Measurements from ENCODE around the gene GJE1.
"Not testable (repeated sequence)": the region's sequence is repeated elsewhere in the genome, so short reads cannot be mapped to it uniquely, and the experiment has no call there.

GJE1 gene, protein sequence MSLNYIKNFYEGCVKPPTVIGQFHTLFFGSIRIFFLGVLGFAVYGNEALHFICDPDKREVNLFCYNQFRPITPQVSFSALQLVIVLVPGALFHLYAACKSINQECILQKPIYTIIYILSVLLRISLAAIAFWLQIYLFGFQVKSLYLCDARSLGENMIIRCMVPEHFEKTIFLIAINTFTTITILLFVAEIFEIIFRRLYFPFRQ

DNA sequence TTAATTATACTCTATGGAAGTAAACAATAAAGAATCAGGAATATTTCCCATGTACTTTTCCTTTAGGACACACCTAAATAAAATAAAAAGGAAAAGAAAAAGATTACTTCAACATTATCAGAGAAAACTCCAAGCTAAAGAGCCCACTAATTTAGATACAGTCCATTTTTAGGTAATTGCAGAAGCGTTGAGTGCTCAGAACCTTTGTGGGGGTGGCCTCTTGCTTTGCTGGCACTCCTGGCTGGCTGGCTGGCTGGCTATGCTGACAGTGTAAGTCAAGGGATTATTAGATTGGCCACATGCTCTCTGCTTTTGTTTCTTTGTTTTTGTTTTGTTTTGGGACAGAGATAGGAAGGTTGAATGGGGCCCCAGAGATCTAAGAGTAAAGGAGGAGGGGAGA, at the start of gene GJE1:
Gene GJE1 (plus strand): TSS at position 301 of the 400 bp plus-strand sequence. CDS start 234 bp downstream, outside the sequence.
- no peak for DNase-seq (ENCODE audit: low read depth, low spot score)

DNA sequence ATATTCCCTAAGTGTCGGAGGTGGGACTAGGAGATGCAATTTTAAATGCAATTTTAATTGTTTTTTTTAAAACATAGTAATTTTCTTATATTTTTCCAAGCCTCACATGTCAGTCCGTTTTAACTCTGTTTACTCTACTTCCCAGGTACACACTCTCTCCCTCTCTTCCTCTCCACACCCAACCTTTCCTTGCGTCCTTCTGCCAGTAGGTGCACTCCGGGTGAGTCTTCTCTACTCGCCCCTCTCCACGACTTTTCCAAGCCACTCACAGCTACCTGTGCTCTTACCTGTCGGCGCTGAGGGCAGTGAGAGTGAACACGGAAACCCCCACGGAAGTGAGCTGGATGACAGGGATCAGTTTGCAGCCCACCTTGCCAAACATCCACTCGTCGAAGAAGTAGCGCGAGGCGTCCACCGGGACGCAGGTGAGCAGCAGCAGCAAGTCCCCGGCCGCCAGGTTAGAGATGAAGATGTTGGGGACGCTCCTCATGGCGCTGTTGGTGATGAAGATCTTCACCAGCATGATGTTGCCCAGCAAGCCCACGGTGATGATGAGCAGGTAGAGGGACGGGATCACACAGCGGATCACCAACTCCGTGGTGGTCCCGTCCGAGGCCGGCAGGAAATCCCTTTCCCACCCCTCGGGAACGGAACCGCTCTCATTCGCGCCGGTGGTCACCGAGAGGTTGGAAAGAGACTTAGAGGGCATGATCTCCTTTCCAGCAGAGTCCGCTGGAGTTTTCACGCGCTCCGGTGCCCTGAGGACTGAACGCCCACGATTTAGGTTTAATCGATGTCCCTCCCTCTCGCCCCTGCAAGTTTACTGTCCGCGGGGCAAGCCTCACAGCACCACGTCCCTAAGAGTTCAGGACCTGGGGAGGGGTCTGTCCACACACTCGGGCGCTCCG, 44.5 kb upstream of the GJE1 start:
- no peak for DNase-seq (ENCODE audit: low read depth, low spot score)

DNA sequence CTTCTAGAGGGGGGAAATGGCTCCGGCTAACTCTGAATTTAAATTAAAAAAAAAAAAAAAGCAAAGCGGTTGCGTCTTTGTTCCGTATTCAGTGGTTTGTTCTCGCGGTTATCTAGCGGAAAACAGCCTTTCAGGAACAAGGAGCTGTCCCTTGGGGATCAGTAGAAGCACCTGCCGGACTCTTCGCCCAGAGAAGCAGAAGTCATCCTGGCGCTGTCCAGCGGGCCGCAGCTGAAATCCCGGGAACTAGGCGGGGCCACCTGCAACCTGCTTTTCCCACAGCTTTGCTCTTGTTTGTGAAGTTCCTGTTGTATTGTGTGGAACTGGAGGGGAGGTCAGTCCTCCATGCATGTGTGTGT, 43.9 kb upstream of the GJE1 start:
- DNase-seq (ENCODE audit: low read depth, low spot score), result no peak

DNA sequence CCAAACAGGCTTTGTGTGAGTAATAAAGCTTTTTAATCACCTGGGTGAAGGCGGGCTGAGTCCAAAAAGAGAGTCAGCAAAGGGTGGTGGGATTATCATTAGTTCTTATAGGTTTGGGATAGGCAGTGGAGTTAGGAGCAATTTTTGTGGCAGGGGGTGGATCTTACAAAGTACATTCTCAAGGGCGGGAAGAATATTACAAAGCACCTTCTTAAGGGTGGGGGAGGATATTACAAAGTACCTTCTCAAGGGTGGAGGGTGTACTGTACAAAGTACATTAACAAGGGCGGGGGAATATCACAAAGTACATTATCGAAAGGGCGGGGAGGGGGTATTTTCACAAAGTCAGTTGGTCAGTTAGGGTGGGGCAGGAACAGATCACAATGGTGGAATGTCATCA, 27.9 kb upstream of the GJE1 start:
- DNase-seq (ENCODE audit: low read depth, low spot score), result not testable (repeated sequence)

DNA sequence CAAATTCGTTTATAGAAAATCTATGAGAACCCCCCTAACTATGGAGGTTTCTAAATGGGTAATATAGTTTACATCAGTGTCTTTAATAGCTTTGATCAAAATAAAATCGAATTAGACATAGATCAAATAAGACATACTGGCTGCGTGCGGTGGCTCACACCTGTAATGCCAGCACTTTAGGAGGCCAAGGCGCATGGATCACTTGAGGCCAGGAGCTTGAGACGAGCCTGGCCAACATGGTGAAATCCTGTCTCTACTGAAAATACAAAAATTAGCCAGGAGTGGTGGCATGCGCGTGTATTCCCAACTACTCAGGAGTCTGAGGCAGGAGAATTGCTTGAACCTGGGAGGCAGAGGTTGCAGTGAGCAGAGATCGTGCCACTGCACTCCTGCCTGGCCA, 21.9 kb upstream of the GJE1 start:
- DNase-seq (ENCODE audit: low read depth, low spot score), result not testable (repeated sequence)

DNA sequence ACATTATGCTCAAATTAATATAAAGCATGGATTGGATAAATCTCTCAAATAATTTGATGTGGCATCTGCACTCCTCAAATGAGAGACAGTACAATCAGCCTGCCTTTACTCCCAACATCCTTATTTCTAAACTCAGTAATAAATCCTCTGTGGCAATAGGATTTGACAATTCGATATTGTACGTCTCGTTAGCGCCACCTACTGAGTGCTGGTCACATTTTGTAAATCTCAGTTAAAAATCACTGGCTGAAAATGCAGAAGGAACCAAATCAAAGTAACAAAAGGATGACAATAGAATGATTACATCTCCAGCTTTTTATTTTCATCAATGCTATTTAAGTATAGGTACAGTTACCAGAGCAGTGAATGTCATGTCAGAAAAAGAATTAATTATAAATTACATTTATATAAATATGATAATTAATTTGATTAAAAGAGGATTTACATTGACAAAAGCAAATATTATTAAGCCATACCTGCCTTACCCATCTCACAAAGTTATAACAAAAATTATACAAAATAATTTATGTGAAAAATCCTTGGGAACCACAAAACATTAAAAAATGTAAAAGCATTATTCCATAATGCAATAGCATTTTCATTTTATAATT, 20.2 kb upstream of the GJE1 start:
- DNase-seq (ENCODE audit: low read depth, low spot score), result peak; percentile 23

DNA sequence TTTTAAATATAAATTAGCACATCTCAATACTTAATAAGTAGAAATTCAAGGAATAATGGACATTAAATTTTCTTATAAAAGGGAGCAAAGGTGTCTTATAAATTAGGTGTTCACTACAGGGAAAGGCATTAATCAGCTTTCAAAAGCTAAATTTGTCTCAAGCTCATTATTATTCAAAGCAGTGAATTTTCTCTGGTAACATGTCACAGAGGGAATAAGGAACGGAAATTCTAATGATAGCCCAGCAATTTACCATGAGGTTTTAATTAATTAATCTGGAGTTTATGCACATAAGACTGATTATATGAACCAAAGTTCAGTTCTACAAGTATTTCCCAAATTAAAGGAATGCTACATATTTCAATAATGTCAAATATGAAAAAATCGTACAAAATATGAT, 15.4 kb upstream of the GJE1 start:
- DNase-seq (ENCODE audit: low read depth, low spot score), result no peak

DNA sequence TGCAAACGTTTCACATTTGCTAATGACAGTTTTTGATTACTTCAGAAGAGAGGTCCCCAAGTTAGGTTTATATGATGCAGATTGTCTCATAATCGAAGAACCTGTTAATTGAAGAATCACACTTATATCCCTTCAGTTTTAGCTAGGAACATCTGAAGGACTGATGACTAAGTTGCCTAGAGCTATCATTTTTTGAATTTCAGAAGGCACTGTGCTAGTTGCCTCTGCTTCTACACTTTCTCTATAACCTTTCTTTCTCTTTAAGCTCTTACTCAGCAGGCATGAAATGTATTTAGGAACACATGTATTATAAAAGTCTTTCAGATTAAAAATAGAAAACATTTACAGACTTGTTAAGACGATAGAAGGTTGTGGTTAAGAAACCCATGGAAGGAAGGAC, 14.4 kb upstream of the GJE1 start:
- no peak for DNase-seq (ENCODE audit: low read depth, low spot score)

DNA sequence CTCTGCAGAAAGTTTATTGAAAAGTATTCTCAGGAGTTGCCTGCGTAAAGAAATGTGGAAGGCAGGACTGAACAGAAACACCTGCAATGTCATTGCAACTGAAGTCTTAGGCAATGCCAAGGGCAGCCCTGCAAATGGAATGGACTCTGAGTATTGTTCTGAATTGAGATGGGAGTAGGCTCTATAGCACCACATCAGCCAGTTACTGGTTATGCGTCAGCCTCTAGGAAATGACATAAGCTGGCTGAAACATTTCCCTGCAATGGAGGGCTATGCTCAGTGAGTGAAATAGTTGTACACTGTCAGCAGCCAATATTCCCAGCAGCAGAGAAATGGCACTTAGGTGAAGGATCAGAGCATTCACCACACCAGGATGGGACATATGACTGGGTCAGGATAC, 13.8 kb upstream of the GJE1 start:
- DNase-seq (ENCODE audit: low read depth, low spot score), result no peak

DNA sequence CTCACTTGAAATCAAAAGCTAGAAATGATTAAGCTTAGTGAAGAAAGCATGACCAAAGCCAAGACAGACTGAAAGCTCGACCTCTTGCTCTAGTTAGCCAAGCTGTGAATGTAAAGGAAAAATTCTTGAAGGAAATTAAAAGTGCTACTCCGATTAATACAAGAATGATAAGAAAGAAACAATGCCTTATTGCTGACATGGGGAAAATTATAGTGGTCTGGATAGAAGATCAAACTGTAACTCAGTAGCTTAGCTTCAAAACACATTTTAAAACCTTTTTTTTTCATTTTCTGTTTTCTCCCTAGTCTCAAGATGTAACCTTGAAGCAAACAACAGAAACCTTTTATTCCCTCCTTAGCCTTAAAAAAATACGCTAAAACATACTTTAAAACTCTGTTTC, 11.4 kb upstream of the GJE1 start:
- no peak for DNase-seq (ENCODE audit: low read depth, low spot score)

DNA sequence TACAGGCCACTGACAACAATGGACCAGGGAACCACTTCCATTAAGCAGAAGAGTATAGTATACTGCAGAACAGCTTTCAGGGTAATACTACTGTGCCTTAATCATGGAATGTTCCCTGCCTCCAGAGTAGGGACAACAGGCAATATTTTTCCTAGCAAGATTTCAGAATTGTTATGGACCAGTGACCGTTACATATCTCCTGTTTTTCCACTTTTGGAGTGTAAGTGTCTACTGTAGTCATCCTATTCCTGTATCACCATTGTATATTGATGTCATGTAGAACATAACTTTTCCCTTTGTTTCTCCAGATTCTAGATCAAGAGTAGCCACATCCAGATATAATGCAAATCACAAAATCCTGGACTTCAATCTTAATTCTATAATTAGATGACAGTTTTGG, 1.9 kb upstream of the GJE1 start:
- no peak for DNase-seq (ENCODE audit: low read depth, low spot score)

DNA sequence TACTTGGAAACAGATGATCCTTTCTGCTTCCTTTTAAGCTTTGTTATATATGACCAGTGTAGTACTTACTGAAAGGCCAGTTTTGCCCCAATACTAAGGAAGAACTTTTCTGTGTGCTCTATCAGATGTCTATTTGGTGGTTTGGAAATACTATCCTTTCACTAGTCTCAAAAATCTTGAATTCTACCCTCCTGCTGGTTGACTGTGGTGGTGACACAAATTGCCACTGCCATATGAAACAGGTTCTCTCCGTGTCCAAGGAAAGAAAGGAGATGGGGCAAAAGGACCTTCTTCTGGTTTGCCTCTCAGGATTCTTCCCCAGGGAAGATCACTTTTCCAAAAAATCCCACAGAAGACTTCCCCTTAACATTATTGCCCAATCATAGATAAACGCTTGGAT, 6.2 kb downstream of the GJE1 start:
- no peak for DNase-seq (ENCODE audit: low read depth, low spot score)

DNA sequence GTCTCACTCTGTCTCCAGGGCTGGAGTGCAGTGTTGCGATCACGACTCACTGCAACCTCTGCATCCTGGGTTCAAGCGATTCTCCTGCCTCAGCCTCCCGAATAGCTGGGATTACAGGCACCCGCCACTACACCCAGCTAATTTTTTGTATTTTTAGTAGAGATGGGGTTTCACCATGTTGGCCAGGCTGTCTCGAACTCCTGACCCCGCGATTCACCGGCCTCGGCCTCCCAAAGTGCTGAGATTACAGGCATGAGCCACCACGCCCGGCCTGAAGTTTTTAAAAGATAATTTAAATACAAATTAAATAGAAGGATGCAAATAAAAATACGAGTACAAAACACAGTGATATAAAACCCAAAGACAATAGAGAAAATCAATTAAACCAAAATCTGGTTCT, 8.8 kb downstream of the GJE1 start:
- not testable (repeated sequence) for DNase-seq (ENCODE audit: low read depth, low spot score)

DNA sequence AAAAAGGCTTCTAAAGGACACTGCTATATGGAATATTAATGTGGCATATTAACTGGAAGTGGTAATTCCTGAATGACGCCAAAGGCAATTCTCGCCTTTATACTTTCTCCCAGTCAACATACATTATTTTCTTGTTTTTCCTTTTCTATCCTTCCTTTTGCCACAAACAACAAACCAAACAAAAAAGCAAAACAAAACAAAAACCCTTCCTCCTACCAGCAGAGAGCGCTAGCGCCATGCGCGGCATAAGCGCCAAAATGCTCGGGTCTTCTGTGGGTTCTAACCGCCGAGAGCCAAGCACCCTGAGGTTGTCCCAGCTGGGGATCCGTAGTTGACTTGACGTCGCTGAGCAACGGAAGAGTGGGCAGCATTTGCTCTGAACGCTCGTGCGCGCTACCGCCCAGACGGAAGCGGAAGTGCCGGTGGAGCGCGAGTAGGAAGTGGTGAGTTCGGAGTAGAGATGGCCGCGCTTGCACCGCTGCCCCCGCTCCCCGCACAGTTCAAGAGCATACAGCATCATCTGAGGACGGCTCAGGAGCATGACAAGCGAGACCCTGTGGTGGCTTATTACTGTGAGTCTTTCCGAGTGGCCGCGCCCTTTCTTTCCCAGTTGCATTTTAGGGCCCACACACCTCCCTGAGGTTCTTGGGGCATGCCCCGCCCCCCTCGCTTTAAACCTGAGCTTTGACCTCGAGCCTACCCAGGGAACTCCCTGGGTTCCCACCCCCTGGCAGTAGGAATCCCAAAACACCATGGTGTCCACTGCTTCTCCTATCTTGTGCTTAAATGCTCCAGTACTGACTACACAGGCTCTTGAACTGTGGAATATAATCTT, 14.3 kb downstream of the GJE1 start, which contains the start of the genes NMBR and VTA1:
Gene NMBR (minus strand): TSS at position 295 of the 835 bp plus-strand sequence. CDS start 58,464 bp downstream, outside the sequence.
Gene VTA1 (plus strand): TSS at position 436 of the 835 bp plus-strand sequence. CDS start 25 bp downstream, at position 461.
- peak; percentile 96 for DNase-seq (ENCODE audit: low read depth, low spot score)

DNA sequence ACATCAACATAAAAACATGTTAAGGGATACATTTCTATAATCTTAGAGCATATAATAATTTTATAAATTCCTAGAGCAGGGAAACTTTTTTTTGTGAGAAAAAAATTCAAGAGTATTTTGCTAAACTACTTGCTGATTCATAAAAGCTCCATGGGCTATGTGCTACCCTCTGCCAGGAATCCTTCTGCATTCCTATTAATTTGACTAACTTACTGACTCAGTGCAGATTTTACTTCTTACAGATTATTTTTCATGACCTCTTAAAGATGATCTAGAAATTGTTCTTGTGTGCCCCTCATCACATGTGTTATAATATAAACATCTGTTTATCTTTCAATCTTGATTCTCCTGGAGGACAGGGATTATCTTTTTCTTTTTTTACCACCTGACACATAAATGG, 20.0 kb downstream of the GJE1 start:
- DNase-seq (ENCODE audit: low read depth, low spot score), result no peak

DNA sequence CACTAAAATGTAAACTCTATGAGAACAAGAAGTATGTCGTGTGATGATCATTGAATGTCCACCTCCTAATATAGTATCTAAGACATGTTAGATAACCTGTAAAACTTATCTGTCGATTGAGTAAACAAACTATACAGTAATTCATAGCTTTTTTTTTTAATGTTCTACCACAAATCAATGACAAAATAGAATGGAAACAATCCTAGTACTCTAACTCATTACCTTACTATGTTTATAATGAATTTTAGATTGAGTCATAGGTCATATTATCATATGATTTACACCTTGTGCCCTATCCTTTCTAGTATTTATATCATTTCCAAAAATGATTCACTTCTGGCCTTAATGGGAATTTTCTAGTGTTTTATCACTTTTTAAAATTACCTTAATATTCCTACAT, 20.5 kb downstream of the GJE1 start:
- no peak for DNase-seq (ENCODE audit: low read depth, low spot score)

DNA sequence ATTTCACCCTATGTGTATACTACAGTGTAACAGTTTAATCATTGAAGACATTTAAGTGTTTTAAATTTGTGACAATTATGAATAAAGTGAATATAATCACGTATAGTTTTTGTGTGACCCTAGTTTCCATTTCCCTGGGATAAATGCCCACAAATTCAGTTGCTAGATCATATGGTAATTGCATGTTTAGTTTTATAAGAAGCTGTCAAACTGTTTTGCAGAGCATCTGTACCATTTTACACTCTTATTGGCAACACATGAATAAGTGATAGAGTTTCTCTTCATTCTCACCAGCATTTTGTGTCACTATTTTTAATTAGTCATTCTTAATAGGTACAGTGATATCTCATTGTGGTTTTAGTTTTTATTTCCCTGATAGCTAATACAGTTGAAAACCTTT, 21.6 kb downstream of the GJE1 start:
- no peak for DNase-seq (ENCODE audit: low read depth, low spot score)

DNA sequence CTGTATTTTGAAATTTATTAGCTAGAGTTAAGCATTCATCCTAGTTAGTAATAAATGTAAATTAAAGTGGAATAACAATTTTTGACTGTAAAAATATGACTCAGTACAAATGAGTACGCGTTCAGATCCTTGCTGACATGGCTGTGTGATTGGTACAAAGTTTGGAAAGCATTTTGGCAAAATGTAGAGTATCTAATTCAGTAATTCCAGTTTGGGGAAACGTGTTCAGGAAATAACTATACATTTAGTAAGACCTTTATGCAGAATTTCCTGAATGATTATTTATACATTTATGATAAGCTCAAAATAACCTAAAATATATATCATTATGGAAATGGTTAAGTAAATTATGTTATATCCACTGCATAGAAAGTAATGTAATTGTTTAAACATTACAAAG, 22.4 kb downstream of the GJE1 start:
- no peak for DNase-seq (ENCODE audit: low read depth, low spot score)

DNA sequence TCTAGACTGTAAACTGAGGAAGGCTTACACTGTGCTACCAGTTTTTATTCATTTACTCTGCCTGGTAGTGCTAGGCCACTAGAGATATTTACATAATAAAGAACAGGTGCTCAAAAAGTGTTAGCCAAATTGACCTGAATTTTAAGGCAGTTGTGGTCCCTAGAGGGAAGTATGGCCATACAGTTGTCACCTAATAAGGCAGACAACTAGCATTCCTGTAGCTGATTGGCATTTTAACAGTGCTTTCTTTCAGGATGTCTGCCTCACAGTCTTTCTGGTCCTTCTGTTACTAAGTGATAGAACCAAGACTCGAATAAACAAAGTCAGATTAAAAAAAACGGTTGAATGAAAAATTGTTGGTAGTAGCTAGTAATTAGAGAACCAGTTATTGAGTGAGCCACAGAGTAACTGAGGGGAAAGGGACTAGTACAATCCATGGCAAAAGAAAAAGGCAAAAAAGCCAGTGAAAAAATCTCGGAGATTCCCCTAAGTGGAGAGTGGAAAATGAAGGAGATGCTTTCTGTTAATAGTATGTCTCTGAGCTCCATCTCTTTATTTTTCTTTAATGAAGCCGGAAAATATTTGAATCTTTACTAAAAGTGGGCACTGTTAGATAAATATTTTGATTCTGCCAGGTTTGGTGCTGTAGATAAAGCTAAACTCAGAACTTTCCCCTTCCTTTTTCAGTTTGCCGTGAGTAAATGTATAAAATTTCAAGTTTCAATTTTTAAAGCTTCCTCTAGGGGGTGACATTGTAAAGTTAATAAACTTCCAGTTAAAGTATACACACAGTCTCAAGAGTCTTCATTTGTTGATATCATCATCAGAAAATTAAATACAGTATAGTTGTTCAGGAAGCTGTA, 23.4 kb downstream of the GJE1 start:
- no peak for DNase-seq (ENCODE audit: low read depth, low spot score)

DNA sequence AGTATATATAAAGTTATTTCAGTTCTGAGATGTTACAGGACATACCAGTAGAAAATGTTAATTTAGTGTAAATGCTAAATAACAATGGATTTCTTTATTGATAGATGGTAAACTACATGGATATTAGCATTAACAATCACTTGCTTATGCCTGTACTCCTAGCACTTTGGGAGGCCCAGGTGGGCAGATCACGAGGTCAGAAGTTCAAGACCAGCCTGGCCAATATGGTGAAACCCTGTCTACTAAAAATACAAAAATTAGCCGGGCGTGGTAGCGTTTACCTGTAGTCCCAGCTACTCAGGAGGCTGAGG, 24.0 kb downstream of the GJE1 start:
- DNase-seq (ENCODE audit: low read depth, low spot score), result not testable (repeated sequence)

DNA sequence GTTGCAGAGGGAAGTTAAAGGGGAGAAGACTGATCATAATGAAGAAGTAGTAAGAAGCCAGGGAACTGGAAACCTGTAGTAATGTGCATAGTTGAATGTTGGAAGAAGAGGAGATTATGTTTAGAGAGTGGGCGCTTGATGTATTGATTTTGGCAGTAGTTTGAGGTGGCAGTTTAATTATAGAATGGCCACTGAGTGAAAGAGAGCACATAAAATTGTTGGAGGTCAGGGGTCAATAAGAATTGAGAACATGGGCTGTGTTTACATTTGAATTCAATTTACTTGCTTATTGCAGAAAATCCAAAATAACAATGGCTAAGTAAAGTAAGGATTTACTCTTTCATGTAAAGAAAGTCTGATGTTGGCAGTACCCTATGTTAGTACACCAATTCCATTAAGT, 30.1 kb downstream of the GJE1 start:
- no peak for DNase-seq (ENCODE audit: low read depth, low spot score)

Data from activated CD4-positive, CD25-positive, alpha-beta regulatory T cell treated with anti-CD3 and anti-CD28 coated beads, Interleukin-2, amount 50 U/mL, for 16 hours (primary cell).